DOHH2 (cell line): ENCODE data around the gene DEDD.

ENCODE experiments used
- CTCF ChIP-seq: fragments of 200-600 bp; sonication (generic); IDR thresholded peaks from one replicate; pipeline ENCODE4 v1.5.1; 2014; ENCODE audit warnings: antibody characterized with exemption, mild to moderate bottlenecking, low read depth, low read length; ENCODE audit not compliant: poor library complexity, severe bottlenecking
- EZH2phosphoT487 ChIP-seq: fragments of 200-600 bp; sonication (generic); IDR thresholded peaks from 2 replicates; pipeline ENCODE4 v1.6.1; 2017; ENCODE audit warnings: borderline replicate concordance, mild to moderate bottlenecking, antibody characterized with exemption, low read length, moderate library complexity, mixed read lengths

- TF ChIP-seq CTCF (no peak), EZH2phosphoT487 (no peak)
These were observed 27.4 kb upstream of the DEDD start for GRCh38 chr1:161159913-161160243.
